NCI-H146 treated with DMSO at 0.1 percent for 48 hours (cell line): Measurements from ENCODE around the gene PPM1B.
"Not testable (repeated sequence)": the region's sequence is repeated elsewhere in the genome, so short reads cannot be mapped to it uniquely, and the experiment has no call there.

ENCODE experiments used
- DNase-seq: peaks from one replicate; lab custom pipeline; 2025; ENCODE audit not compliant: unreplicated experiment; lab: John Stamatoyannopoulos, UW

The PPM1B gene

GRCh38 chr2:44195714-44196113, 27.0 kb downstream of the PPM1B start:
- no peak for DNase-seq

GRCh38 chr2:44197816-44198215, 29.1 kb downstream of the PPM1B start:
- DNase-seq: no peak

- DNase-seq: no peak
Observed at GRCh38 chr2:44200011-44200410, 31.3 kb downstream of the PPM1B start.

GRCh38 chr2:44200759-44201158, 32.1 kb downstream of the PPM1B start:
- DNase-seq: no peak

GRCh38 chr2:44201648-44202165, 33.0 kb downstream of the PPM1B start:
- no peak for DNase-seq

- DNase-seq: no peak
Observed at GRCh38 chr2:44203542-44203941, 34.9 kb downstream of the PPM1B start.

GRCh38 chr2:44205169-44205568, 36.5 kb downstream of the PPM1B start:
- DNase-seq: no peak

GRCh38 chr2:44207102-44207501, 38.4 kb downstream of the PPM1B start:
- DNase-seq: no peak

GRCh38 chr2:44207648-44208047, 39.0 kb downstream of the PPM1B start:
- not testable (repeated sequence) for DNase-seq

- no peak for DNase-seq
Observed at GRCh38 chr2:44210362-44210761, 41.7 kb downstream of the PPM1B start.

- no peak for DNase-seq
Observed at GRCh38 chr2:44211183-44211582, 42.5 kb downstream of the PPM1B start.

- DNase-seq: no peak
Observed at GRCh38 chr2:44212302-44212701, 43.6 kb downstream of the PPM1B start.

GRCh38 chr2:44215827-44216226, 47.2 kb downstream of the PPM1B start:
- DNase-seq: no peak

GRCh38 chr2:44218771-44219170, 50.1 kb downstream of the PPM1B start:
- no peak for DNase-seq

- DNase-seq: no peak
Observed at GRCh38 chr2:44226753-44227152, 58.1 kb downstream of the PPM1B start.

- no peak for DNase-seq
Observed at GRCh38 chr2:44230378-44230777, 61.7 kb downstream of the PPM1B start.

- peak; percentile 68 for DNase-seq
Observed at GRCh38 chr2:44233450-44234128, 64.9 kb downstream of the PPM1B start.

GRCh38 chr2:44237221-44237620, 68.5 kb downstream of the PPM1B start:
- no peak for DNase-seq

GRCh38 chr2:44242904-44243303, 74.2 kb downstream of the PPM1B start:
- DNase-seq: no peak

GRCh38 chr2:44244135-44244871, 75.6 kb downstream of the PPM1B start:
- peak; percentile 82 for DNase-seq

GRCh38 chr2:44245083-44245861, 76.6 kb downstream of the PPM1B start:
- peak; percentile 77 for DNase-seq

GRCh38 chr2:44246436-44246835, 77.8 kb downstream of the PPM1B start:
- DNase-seq: no peak
